ENCODE results near the gene KIAA1671. TPM values are rescaled to one million over a fixed set of nuclear protein-coding genes. Genes with fewer than 3 reads are reported as not detected.
"Not testable (repeated sequence)": the region's sequence is repeated elsewhere in the genome, so short reads cannot be mapped to it uniquely, and the experiment has no call there.

Gene KIAA1671
- polyA plus RNA-seq, 1 donor: 27.1 TPM

DNA sequence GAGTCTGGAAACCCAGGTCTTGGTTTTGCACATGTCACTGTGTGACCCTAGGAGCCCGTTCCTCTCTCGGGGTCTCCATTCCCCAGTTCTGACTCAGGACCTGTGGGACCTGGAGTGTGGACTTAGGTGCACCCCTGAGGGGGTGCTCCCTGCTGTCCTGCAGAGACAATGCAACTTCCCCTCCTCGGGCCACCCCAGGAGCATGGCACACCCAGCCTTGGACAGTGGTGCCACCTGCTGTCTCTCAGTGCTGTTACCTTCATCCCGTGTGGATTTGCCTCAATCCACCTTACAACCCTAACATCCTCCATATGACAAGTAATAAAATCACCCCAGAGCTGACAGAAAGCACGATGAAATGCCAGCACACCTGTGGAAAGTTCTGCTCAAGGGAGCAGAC, 219.6 kb downstream of the KIAA1671 start:
- no peak for DNase-seq

DNA sequence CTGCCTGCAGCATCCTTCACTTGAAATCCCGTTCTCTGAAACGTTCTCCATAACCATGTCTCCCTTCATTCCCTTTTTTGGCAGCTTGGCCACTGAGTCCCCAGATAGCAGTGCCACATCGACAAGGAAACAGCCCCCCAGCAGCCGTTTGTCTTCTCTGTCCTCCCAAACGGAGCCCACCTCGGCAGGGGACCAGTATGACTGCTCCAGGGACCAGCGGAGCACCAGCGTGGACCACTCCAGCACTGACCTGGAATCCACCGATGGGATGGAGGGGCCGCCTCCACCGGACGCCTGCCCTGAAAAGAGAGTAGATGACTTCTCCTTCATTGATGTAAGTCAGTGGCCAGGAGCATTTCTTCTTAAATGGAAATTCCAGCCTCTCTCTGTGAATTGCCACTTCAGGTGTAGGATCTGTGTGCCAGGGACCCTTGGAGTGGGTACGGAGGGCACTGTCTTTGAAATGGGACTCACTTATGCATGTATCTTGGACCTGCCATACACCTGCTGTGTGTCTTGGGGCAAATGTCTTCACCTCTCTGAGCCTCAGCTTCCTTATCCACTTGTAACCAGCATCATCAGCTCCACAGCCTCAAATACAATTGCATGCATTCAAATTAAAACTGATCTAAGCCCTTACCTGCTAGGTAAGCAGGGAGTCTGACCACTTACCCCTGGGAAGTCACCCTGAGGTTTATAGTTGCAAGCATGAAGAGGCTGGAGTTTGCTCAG, 221.8 kb downstream of the KIAA1671 start:
- DNase-seq: no peak

DNA sequence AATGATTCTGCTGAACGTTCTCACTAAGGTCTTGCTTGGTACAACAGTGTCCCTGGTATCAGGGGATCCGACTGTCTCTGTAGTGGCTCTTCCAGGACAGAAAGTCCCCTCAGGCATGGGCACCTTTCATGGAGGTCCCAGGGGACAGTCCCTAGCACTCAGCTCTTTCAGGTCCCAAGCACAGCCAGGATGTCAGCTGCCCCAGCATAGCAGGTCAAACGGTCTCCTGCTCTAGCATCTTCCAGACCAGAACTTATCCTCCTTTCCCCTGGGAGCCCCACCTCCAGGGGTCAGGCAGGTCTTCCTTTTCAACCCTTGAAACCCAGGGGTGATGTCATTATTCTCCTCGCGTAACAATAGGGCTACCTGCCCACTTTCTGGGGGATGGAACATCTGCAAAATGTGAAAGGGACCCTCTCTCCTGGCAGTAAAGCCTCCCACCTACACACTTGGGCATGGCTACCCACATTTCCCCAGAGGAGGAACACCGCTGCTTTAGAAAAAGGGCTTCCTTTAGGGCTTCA, 222.4 kb downstream of the KIAA1671 start:
- DNase-seq: no peak

DNA sequence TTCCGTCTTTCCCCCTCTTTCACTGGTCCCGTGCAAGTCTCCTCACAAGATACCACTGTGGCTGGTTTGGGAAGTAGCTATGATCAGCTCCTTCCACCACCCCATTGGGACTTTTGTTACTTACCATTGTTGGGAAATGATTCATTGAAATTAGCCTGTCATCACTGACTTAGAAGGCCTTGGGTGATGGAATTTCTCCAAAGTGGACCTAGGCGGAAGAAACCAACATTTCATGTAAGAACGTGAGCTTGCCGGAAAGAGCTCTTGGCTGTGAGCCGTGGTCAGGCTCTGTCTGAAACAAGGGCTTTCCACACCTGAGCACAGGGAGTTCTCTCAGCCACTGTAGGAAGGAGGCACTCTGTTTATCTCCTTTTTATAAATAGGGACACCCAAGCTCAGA, 223.7 kb downstream of the KIAA1671 start:
- no peak for DNase-seq

DNA sequence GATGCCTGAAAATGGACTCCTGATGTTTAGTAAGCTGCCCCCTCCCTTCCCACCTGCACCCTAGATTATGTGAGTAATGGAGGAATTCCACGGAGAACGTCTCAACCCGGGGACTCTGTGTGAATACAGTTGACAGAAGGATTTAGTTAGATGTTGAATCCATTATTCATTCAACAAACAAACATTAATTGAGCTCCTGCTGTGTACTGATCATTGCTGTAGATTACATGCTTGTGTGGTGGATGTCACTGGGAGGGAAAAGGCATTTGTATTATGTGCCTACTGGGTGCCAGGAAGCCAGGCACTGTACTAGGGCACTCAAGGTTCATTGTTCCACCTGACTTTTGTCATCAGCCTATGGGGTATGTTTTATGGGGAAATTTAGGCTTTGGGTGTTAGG, 224.3 kb downstream of the KIAA1671 start:
- DNase-seq: no peak

DNA sequence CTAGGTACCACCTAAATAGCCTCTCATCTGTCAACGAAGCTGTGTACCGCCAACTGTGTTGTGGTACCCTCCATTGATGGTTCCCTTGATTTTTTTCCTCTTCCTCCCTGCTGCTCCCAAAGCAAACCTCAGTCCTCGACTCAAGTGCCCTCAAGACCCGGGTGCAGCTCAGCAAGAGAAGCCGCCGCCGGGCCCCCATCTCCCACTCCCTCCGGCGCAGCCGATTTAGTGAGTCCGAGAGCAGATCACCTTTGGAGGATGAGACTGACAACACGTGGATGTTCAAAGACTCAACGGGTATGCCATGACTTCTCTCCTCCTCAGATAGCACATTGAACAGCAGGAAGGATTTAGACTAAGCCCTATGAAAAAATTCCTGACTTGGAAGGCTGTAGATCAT, 224.7 kb downstream of the KIAA1671 start:
- DNase-seq: no peak

DNA sequence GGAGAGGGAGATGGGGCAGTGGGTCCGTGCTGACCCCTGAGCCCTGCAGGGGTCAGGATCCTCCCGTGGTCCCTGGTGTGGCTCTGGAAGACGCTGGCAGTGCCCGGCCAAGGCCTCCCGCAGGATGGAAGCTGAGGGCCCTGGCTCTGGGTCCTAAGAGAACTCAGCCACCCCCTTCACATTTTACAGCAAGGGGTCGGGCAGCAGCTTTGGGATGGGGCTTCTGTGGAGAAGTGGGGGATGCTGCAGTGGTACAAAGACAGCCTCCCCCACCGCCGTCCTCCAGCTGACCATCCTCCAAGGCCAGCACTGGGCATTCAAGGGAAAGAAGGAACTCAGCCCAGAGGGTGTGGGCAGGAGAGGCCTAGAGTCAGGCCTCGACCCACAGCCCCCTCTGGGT, 225.4 kb downstream of the KIAA1671 start:
- DNase-seq: no peak

DNA sequence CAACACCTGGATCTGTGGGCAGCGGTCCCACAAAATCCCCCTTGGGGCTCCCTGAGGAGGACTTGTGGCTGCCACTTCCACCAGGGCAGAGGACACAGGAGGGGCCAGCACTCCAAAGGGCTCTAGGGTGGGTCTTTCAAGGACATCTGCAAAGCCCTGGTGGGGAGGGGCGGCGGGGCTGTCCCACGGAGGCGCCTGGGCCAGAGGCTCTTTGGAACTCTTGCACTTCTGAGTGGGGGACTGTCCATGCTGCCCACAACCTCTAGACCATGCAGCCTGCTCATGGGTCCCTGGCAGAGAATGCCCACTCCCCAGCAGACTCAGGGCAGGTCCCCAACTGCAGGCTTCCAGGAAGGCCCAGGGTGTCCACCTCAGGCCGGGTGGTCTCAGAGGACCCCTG, 225.8 kb downstream of the KIAA1671 start:
- not testable (repeated sequence) for DNase-seq

DNA sequence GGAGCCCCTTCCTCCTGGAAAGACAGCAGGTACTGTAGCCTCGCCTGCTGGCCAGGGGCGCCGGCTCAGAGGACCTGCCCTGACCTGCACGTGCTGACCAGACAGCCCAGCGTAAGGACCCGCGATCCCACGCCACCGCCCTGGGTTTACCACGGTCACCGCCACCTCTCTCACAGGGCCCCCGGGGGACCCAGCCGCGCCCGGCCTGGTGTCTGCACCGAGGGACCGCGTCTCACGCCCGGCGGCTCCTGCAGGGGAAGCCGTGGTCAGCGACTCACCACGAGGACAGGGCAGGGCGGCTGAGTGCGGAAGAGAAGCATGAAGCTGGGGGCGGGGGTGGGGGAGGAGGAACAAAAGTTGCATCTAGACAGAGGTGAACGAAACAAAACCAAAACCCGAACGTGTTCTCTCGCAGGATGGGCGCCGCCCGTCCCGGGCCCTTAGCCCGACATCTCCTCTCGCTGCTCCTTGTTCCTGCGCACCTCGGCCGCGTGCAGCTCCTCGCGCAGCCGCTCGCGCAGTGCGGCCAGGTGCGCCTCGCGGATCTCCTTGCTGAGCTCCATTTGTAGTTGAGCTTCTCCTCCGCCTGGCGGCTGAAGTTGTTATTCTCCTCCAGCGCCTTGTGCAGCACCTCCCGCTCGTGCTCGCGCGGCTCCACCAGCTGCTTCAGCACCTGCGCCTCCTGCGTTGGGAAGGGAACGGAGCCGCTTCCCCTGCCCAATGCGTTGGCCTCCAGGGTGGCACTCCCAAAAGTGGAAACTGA, 226.5 kb downstream of the KIAA1671 start:
- DNase-seq: not testable (repeated sequence)

DNA sequence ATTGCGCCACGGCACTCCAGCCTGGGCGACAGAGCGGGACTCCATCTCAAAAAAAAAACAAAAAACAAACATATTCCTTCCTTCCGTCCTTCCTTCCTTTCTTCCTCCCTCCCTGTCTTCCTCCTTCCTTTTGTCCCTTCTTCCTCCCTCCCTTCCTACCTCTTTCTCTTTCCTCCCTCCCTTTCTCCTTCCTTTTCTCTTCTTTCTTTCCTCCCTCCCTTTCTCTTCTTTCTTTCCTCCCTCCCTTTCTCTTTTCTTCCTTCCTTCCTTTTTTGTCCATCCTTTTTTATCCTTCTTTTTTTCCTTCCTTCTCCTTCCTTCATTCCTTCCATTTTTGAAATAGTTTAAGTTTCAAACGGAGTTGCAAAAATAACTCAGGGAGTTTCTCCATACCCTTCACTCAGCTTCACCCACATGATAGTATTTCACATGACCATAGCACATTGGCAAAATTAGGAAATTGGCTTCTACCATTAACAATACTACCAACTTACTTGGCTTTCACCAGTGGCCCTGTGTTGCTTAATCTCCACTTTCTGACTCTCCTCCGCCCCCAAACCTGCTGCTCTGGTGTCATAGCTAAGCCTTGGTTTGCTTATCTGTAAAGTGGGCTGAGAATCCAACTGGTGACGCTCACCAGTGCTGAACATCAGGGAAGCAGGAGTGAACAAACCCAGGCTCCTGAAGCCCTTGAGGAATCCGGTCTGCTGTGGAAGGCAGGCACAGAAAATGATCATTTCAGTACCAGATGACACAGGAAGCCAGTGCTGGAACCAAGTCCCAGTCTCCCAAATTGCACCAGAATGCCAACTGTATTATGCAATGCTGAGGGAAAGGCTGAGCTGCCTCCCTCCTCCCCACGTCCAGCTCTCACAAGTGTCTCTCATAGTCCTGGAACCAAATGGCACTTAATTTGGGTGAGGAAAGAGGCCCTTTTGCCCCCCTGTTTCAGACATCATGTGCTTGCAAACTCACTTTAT, 229.9 kb downstream of the KIAA1671 start:
- DNase-seq: no peak

DNA sequence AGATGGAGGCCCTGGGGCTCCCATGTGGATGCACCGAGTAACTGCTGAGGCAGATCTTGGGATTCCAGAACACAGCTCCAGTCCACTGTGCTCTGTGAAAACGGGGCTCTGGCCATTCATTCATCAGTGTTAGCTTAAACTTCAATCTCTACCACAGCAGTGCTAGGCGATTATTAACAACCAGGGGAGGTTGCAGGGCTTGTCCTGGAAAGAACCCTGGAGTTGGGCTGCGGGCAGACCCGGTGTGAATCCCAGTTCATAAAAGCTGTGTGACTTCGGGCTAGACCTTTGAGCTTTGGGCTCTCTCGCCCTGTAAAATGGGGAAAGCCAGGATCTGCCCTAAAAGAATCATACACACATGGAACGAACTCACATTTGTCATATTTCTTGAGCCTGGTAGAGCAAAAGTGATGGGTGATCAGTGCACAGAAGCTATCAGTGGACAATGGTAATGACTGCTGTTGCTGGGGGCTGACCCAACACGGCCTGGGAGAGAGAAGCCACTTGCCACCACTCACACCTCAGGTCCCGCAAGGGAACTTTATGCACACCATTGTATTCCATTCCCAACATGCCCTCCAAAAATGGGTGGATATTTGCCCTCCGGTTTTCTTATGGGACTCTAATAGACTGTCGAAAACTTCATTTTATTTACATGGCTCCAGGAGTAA, 231.6 kb downstream of the KIAA1671 start:
- DNase-seq: no peak

DNA sequence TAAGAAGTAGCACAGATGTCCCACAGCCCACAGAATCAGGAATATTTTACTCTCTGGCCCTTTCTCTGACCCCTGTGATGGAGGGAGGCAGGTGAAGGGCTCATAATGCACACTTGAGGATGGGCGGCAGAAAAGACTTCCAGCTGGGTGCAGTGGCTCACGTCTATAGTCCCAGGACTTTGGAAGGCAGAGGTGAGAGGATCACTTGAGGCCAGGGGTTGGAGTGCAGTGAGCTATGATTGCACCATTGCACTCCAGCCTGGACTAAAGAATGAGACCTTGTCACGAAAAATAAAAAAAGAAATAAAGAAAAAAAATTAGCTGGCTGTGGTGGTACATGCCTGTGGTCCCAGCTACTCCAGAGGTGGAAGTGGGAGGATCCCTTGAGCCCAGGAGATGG, 233.6 kb downstream of the KIAA1671 start:
- DNase-seq: no peak

DNA sequence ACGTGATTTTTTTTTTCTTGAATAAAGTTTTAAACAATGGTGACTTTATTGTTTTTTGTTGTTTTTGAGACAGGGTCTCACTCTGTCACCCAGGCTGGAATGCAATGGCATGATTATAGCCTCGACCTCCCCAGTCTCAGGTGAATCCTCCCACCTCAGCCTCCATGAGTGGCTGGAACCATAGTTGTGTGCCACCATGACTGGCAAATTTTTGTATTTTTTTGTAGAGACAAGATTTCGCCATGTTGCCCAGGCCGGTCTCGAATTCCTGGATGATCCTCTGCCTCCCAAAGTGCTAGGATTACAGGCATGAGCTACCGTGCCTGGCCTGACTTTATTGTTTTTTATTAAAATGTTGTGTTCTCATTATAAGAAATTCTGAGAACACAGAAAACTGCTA, 235.0 kb downstream of the KIAA1671 start:
- DNase-seq: no peak

DNA sequence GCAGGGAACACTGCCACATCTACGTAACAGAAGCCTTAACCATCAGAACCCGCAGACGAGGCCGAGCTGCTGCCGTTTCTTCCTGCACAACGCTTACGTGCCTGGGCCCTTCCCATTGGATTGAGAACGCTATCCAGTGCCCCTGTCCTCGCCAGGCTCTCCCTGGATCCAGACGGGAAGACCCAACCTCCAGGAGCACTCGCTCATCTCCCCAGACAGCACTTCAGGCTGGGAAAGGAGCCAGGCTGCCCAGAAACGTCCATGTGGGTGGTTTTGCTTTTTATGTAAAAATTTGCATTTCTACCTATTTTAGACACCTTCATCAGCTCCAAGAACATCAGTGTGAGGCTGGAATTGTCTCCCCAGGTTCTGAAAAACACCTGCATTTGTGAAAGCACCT, 239.9 kb downstream of the KIAA1671 start:
- DNase-seq: no peak

DNA sequence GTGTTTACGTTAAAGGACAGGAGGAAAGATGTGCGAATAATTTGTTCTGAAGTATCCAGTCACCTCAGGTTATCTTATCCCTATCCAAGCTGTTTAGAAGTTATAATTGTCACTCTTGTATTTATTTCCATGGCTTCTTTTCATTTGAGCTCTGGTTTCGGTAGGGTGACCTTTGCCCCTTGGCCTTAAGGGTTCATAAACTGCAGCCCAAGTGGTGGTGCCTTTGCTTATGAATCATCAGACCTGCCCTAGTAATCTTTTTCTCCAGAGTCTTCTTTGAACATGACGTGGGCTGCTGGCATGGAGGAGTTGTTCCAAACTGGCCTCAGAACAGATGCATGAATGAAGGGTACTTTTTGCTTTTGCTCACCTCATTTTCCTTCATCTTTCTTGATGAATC, 240.6 kb downstream of the KIAA1671 start:
- no peak for DNase-seq

DNA sequence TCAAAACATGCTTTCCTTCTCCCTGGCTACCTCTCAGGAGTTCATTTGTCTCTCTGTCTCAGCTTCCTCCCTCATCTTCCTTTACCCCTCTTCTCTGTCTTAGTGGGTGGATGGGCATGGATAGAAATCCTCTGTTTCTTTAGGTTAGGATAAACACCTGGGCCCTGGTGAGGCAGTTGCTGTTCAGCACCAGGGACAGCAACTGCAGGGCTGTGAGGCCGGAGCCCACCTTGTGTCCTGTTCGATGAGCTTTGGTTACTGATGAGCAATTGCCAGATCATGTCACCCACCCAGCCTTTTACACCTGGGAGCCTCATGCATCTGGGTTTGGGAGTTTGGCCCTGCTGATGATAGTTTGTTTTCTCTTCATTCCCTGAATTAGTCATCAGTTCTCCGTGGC, 241.0 kb downstream of the KIAA1671 start:
- DNase-seq: peak; percentile 45

DNA sequence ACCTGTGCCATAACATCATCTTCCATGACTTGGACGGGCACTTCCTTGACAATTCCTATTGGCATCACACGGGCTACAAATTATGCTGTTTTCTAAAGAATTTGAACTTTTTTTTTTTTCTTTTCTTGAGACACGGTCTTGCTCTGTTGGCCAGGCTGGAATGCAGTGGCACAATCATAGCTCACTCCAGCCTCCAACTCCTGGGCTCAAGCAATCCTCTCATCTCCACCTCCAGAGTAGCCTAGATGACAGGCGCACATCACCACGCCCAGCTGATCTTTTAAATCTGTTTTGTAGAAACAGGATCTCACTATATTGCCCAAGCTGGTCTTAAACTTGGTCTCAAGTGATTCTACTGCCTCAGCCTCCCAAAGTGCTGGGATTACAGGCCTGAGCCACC, 243.8 kb downstream of the KIAA1671 start:
- no peak for DNase-seq

DNA sequence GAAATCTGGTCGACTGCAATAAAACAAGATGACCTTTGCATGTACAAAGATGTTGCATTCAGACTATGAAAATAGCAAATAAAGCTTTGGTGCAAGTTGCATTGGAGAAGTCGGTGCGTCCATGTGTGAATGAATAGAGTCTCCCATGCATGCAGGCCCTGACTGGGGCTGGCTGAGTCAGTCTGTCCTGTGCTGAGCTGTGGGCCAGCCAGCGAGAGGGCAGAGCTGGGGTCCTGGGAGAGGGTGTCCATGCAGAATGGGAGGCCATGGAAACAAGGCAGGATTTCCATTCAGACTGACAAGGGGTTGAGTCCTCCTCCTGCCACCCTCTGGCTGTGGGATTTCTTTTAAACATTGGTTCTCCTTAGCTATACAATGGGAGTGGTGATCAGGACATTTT, 244.8 kb downstream of the KIAA1671 start:
- no peak for DNase-seq

DNA sequence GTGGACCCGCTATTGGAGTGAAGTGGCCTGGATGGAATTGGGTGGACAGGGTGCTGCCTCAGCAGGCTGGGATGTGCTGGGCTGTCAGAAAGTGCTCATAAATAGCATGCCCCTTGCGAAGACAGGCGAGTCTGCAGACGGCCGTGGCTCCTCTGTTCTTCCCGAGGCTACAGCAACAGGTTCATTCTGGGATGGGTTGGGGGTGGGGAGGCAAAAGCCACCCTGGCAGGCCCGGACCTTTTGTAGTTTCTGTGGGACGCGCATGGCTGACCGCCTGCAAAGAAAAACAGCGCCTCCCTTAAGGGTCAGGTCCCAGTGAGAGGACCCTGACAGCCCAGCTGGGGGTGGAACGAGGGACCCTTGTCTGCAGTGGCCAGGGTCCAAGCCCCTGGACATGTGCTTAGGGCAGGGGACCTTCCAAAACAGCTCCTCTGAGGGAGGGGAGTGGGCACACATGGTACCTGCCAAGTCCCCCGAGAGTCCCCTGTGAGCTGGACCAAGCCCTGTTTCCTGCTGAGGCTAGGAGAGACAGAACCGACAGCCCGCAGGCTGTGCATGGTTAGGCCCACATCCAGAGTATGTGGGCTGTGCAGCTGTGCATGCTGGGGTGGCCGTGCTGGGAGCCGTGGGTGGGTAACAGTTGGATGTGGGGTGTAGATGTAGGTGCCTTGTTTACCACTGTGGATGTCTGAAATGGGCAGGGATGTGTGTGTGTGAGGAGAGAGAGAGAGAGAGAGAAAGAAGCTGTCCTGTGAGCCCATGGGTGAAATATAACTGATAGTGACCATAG, 247.4 kb downstream of the KIAA1671 start, which contains the start of gene CRYBB3:
Gene CRYBB3, plus strand, starts transcription at position 128 of the 790 bp plus-strand sequence. CDS start 1,539 bp downstream, outside the sequence.
- peak; percentile 66 for DNase-seq

DNA sequence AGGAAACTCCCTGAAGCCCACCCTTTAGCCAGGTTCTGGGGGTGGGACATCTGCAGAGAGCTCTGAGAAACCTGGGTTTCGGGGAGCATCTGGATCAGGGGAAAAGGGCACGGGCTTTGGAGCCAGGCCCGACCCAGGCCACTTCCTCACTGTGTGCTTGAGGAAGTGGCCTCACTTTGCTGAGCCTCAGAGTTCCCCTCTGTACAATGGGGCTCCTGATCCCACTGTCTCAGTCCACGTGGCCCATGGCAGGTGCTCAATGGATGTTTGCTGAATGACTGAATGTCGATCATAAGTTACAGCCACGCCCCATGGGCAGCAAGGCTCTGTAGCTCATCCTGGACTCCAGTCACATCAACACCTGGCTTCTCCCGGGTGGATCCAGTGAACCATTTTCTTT, 248.5 kb downstream of the KIAA1671 start:
- no peak for DNase-seq
